NT2/D1 (cell line): ENCODE measurements around the gene GLRA2.

Experiments used
- DNase-seq: peaks from one replicate; pipeline ENCODE4 v3.0.0-alpha.2; 2011; ENCODE audit warnings: low read depth, low spot score
- H3K27me3 ChIP-seq: 2 replicates; pipeline ENCODE4 v1.6.0; 2011; ENCODE audit warnings: mild to moderate bottlenecking; ENCODE audit not compliant: insufficient read length, insufficient read depth
- H3K36me3 ChIP-seq: 2 replicates; pipeline ENCODE4 v1.6.1; 2011; ENCODE audit warnings: mild to moderate bottlenecking, low read length, mixed read lengths; ENCODE audit not compliant: insufficient read depth, insufficient read length
- H3K4me1 ChIP-seq: 2 replicates; pipeline ENCODE4 v1.5.1; 2011; ENCODE audit not compliant: insufficient read depth, insufficient read length
- H3K4me3 ChIP-seq: 2 replicates; pipeline ENCODE4 v1.5.1; 2011; ENCODE audit warnings: low read depth; ENCODE audit not compliant: insufficient read length
- H3K9ac ChIP-seq: 2 replicates; pipeline ENCODE4 v1.6.0; 2011; ENCODE audit warnings: low read depth; ENCODE audit not compliant: insufficient read length
- H3K9me3 ChIP-seq: 2 replicates; pipeline ENCODE4 v1.5.1; 2011; ENCODE audit warnings: mild to moderate bottlenecking, low read length; ENCODE audit not compliant: insufficient read depth
- SUZ12 ChIP-seq: IDR thresholded peaks from 2 replicates; pipeline ENCODE4 v1.6.1; 2011; ENCODE audit not compliant: insufficient read length, insufficient read depth; ENCODE audit errors: extremely low read depth
- YY1 ChIP-seq: IDR thresholded peaks from 2 replicates; pipeline ENCODE4 v1.6.1; 2011; ENCODE audit not compliant: insufficient read length, insufficient read depth
- ZNF274 ChIP-seq: IDR thresholded peaks from 2 replicates; pipeline ENCODE4 v1.6.1; 2011; ENCODE audit warnings: mild to moderate bottlenecking, low read depth, low read length

Gene GLRA2

GRCh38 chrX:14630733-14631132 is 101.4 kb downstream of the GLRA2 start:
- no peak overlapping the region for H3K4me3 ChIP-seq
- H3K36me3 ChIP-seq = no peaks in the 10 kb centered on the region
- TF ChIP-seq ZNF274 (no peak), SUZ12 (no peak), YY1 (no peak)
- DNase-seq = no peak
- H3K27me3 ChIP-seq = no peaks in the 10 kb centered on the region
- no peak overlapping the region for H3K9ac ChIP-seq
- no peaks in the 10 kb centered on the region for H3K4me1 ChIP-seq
- no peaks in the 10 kb centered on the region for H3K9me3 ChIP-seq

GRCh38 chrX:14641681-14642655 is 112.6 kb downstream of the GLRA2 start:
- H3K9me3 ChIP-seq = no peaks in the 10 kb centered on the region
- DNase-seq = no peak
- H3K36me3 ChIP-seq = no peaks in the 10 kb centered on the region
- no peaks in the 10 kb centered on the region for H3K4me1 ChIP-seq
- TF ChIP-seq YY1 (no peak), SUZ12 (no peak)
- H3K4me3 ChIP-seq = no peak overlapping the region
- no peaks in the 10 kb centered on the region for H3K27me3 ChIP-seq
- no peak overlapping the region for H3K9ac ChIP-seq

- H3K9me3 ChIP-seq = no peaks in the 10 kb centered on the region
- TF ChIP-seq SUZ12 (no peak), ZNF274 (no peak), YY1 (no peak)
- no peak overlapping the region for H3K9ac ChIP-seq
- H3K4me3 ChIP-seq = no peak overlapping the region
- H3K27me3 ChIP-seq = no peaks in the 10 kb centered on the region
- H3K4me1 ChIP-seq = no peaks in the 10 kb centered on the region
- no peak for DNase-seq
- no peaks in the 10 kb centered on the region for H3K36me3 ChIP-seq
Observed at GRCh38 chrX:14660970-14661369, 131.6 kb downstream of the GLRA2 start.

GRCh38 chrX:14670819-14671218 is 141.5 kb downstream of the GLRA2 start:
- TF ChIP-seq ZNF274 (no peak), YY1 (no peak), SUZ12 (no peak)
- Histone ChIP-seq H3K36me3 (no peaks in the 10 kb centered on the region), H3K4me1 (no peaks in the 10 kb centered on the region), H3K9ac (no peak overlapping the region), H3K9me3 (no peaks in the 10 kb centered on the region), H3K4me3 (no peak overlapping the region), H3K27me3 (no peaks in the 10 kb centered on the region)
- DNase-seq = no peak

GRCh38 chrX:14672611-14673172 is 143.4 kb downstream of the GLRA2 start:
- H3K9me3 ChIP-seq = no peaks in the 10 kb centered on the region
- H3K4me1 ChIP-seq = no peaks in the 10 kb centered on the region
- TF ChIP-seq ZNF274 = no peak
- TF ChIP-seq YY1 = no peak
- TF ChIP-seq SUZ12 = no peak
- H3K27me3 ChIP-seq = no peaks in the 10 kb centered on the region
- no peak overlapping the region for H3K4me3 ChIP-seq
- DNase-seq = no peak
- H3K36me3 ChIP-seq = no peaks in the 10 kb centered on the region
- H3K9ac ChIP-seq = no peak overlapping the region

GRCh38 chrX:14673236-14673635 is 143.9 kb downstream of the GLRA2 start:
- Histone ChIP-seq H3K27me3 (no peaks in the 10 kb centered on the region), H3K4me1 (no peaks in the 10 kb centered on the region), H3K4me3 (no peak overlapping the region), H3K9ac (no peak overlapping the region), H3K36me3 (no peaks in the 10 kb centered on the region), H3K9me3 (no peaks in the 10 kb centered on the region)
- TF ChIP-seq SUZ12 (no peak), YY1 (no peak), ZNF274 (no peak)
- no peak for DNase-seq

GRCh38 chrX:14673764-14674163 is 144.4 kb downstream of the GLRA2 start:
- no peaks in the 10 kb centered on the region for H3K27me3 ChIP-seq
- H3K9ac ChIP-seq = no peak overlapping the region
- no peak for TF ChIP-seq ZNF274
- TF ChIP-seq SUZ12 = no peak
- no peak for TF ChIP-seq YY1
- no peaks in the 10 kb centered on the region for H3K4me1 ChIP-seq
- H3K36me3 ChIP-seq = no peaks in the 10 kb centered on the region
- H3K4me3 ChIP-seq = no peak overlapping the region
- no peaks in the 10 kb centered on the region for H3K9me3 ChIP-seq
- DNase-seq = no peak
